PC-3 (cell line): ENCODE data around the gene TWIST2. TPM values are rescaled to one million over a fixed set of nuclear protein-coding genes. Genes with fewer than 3 reads are reported as not detected.

ENCODE experiments used
- ATAC-seq: fragments of 200-7000 bp; cut with Tn5 transposase; 2 replicates; pipeline ENCODE4 v1.9.1; 2020; ENCODE audit warnings: mild to moderate bottlenecking, moderate library complexity
- BruUV-seq: library from RNA; stranded (reverse); fragments of 400-500 nt; replicated peaks from 2 replicates; lab custom pipeline; 2021; lab: Mats Ljungman, UMichigan
- CTCF ChIA-PET: fragments of 300-600 bp; sonication (Branson Sonifier 250); formaldehyde crosslinking; loops from one replicate; lab custom pipeline; 2022; ENCODE audit warnings: antibody characterized with exemption; lab: Charles Lee
- POLR2A ChIA-PET: fragments of 300-600 bp; sonication (Branson Sonifier 250); formaldehyde crosslinking; loops from one replicate; lab custom pipeline; 2022; ENCODE audit warnings: antibody characterized with exemption; ENCODE audit not compliant: unreplicated experiment; lab: Charles Lee
- DNase-seq: peaks from one replicate; pipeline ENCODE4 v3.0.0-alpha.2; 2015
- H2AFZ ChIP-seq: fragments of 300-600 bp; sonication (generic); 2 replicates; pipeline ENCODE4 v1.6.0; 2016; ENCODE audit warnings: antibody characterized with exemption, low read length
- H3F3A ChIP-seq: fragments of 300-600 bp; sonication (generic); one replicate; pipeline ENCODE4 v1.6.0; 2017; ENCODE audit warnings: antibody characterized with exemption, low read length, control low read depth, mild to moderate bottlenecking; ENCODE audit not compliant: unreplicated experiment
- H3K27ac ChIP-seq: fragments of 300-600 bp; sonication (generic); 2 replicates; pipeline ENCODE4 v1.5.1; 2016; ENCODE audit warnings: mild to moderate bottlenecking, low read length
- H3K27me3 ChIP-seq: fragments of 300-600 bp; sonication (generic); 2 replicates; pipeline ENCODE4 v1.6.1; 2016; ENCODE audit warnings: low read length, mixed read lengths
- H3K36me3 ChIP-seq: fragments of 300-600 bp; sonication (generic); 2 replicates; pipeline ENCODE4 v1.6.1; 2016; ENCODE audit warnings: low read depth, mixed run types, low read length, mixed read lengths
- H3K4me1 ChIP-seq: fragments of 300-600 bp; sonication (generic); 2 replicates; pipeline ENCODE4 v1.5.1; 2016; ENCODE audit warnings: low read length; ENCODE audit not compliant: insufficient read depth
- H3K4me2 ChIP-seq: fragments of 300-600 bp; sonication (generic); 2 replicates; pipeline ENCODE4 v1.6.0; 2016; ENCODE audit warnings: low read length
- H3K4me3 ChIP-seq: fragments of 300-600 bp; sonication (generic); 2 replicates; pipeline ENCODE4 v1.5.1; 2016; ENCODE audit warnings: mild to moderate bottlenecking, low read length, mixed read lengths
- H3K79me2 ChIP-seq: fragments of 300-600 bp; sonication (generic); 2 replicates; pipeline ENCODE4 v1.6.1; 2017; ENCODE audit warnings: low read length, mixed read lengths
- H3K9ac ChIP-seq: fragments of 300-600 bp; sonication (generic); 2 replicates; pipeline ENCODE4 v1.6.0; 2016; ENCODE audit warnings: mild to moderate bottlenecking, low read length
- H3K9me2 ChIP-seq: fragments of 300-600 bp; sonication (generic); replicated peaks from 2 replicates; pipeline ENCODE4 v1.6.1; 2016; ENCODE audit warnings: mixed run types, low read length, mixed read lengths
- H3K9me3 ChIP-seq: fragments of 300-600 bp; sonication (generic); 2 replicates; pipeline ENCODE4 v1.6.1; 2016; ENCODE audit warnings: low read length, mixed read lengths
- H4K20me1 ChIP-seq: fragments of 300-600 bp; sonication (generic); 2 replicates; pipeline ENCODE4 v1.6.1; 2016; ENCODE audit warnings: low read length, mixed read lengths
- CTCF ChIP-seq: fragments of 300-600 bp; sonication (generic); conservative IDR thresholded peaks from 2 replicates; pipeline ENCODE4 v1.5.1; 2017; ENCODE audit warnings: antibody characterized with exemption, low read depth, mild to moderate bottlenecking, low read length
- EZH2 ChIP-seq: fragments of 300-600 bp; sonication (generic); IDR thresholded peaks from one replicate; pipeline ENCODE4 v1.6.1; 2017; ENCODE audit warnings: antibody characterized with exemption, mild to moderate bottlenecking, low read length; ENCODE audit not compliant: unreplicated experiment
- EZH2phosphoT487 ChIP-seq: fragments of 300-600 bp; sonication (generic); IDR thresholded peaks from 2 replicates; pipeline ENCODE4 v1.6.1; 2018; ENCODE audit warnings: mild to moderate bottlenecking, antibody characterized with exemption, low read length, borderline replicate concordance
- intact Hi-C: fragments of 100-400 bp; cut with micrococcal nuclease; formaldehyde crosslinking; loops from 2 replicates; pipeline ENCODE4 v1.9.0; 2023
- total RNA-seq: library from RNA; depleted of rRNA; stranded (reverse); fragments of >200 nt; gene quantifications from 2 replicates; pipeline ENCODE4 v1.2.3, GENCODE V29; 2014

The TWIST2 gene
- total RNA-seq, 1 experiment from 2014 or later: 4.4 TPM

- POLR2A ChIA-PET: no interaction called here
- Histone ChIP-seq H3K4me1 (peaks cover 12% of the 10 kb centered on the region), H3K27me3 (no peaks in the 10 kb centered on the region), H3K9me2 (no peaks in the 10 kb centered on the region), H3K36me3 (no peaks in the 10 kb centered on the region), H3K27ac (no peak overlapping the region), H3K4me3 (no peak overlapping the region), H3K9me3 (no peaks in the 10 kb centered on the region), H2AFZ (no peak overlapping the region), H4K20me1 (no peaks in the 10 kb centered on the region), H3F3A (no peaks in the 10 kb centered on the region), H3K4me2 (no peak overlapping the region), H3K79me2 (no peaks in the 10 kb centered on the region), H3K9ac (no peak overlapping the region)
- TF ChIP-seq EZH2phosphoT487: no peak
- no peak for TF ChIP-seq CTCF
- no peak for TF ChIP-seq EZH2
- ATAC-seq: no peak
- CTCF ChIA-PET: no interaction called here
- DNase-seq: no peak
- BruUV-seq: no TSS peak
- intact Hi-C loops: no loop called here
These were observed 59.2 kb downstream of the TWIST2 start for GRCh38 chr2:238906936-238907716.

- Histone ChIP-seq H3K9me2 (no peaks in the 10 kb centered on the region), H3K9ac (no peak overlapping the region), H3K27ac (no peak overlapping the region), H3K36me3 (no peaks in the 10 kb centered on the region), H2AFZ (no peak overlapping the region), H4K20me1 (no peaks in the 10 kb centered on the region), H3K9me3 (no peaks in the 10 kb centered on the region), H3F3A (no peaks in the 10 kb centered on the region), H3K4me2 (no peak overlapping the region), H3K27me3 (no peaks in the 10 kb centered on the region), H3K4me3 (no peak overlapping the region), H3K79me2 (no peaks in the 10 kb centered on the region), H3K4me1 (peaks cover 12% of the 10 kb centered on the region)
- intact Hi-C loops: no loop called here
- no peak for DNase-seq
- CTCF ChIA-PET: no interaction called here
- TF ChIP-seq EZH2phosphoT487 (no peak), CTCF (no peak), EZH2 (no peak)
- BruUV-seq: no TSS peak
- no peak for ATAC-seq
- POLR2A ChIA-PET: no interaction called here
These were observed 59.9 kb downstream of the TWIST2 start for GRCh38 chr2:238907717-238908173.
